ENCODE results near the gene DOCK4.
"Not testable (repeated sequence)": the region's sequence is repeated elsewhere in the genome, so short reads cannot be mapped to it uniquely, and the experiment has no call there.

DOCK4 gene

GRCh38 chr7:112132051-112132694, 74.0 kb downstream of the DOCK4 start:
- DNase-seq: peak; percentile 6

DNA sequence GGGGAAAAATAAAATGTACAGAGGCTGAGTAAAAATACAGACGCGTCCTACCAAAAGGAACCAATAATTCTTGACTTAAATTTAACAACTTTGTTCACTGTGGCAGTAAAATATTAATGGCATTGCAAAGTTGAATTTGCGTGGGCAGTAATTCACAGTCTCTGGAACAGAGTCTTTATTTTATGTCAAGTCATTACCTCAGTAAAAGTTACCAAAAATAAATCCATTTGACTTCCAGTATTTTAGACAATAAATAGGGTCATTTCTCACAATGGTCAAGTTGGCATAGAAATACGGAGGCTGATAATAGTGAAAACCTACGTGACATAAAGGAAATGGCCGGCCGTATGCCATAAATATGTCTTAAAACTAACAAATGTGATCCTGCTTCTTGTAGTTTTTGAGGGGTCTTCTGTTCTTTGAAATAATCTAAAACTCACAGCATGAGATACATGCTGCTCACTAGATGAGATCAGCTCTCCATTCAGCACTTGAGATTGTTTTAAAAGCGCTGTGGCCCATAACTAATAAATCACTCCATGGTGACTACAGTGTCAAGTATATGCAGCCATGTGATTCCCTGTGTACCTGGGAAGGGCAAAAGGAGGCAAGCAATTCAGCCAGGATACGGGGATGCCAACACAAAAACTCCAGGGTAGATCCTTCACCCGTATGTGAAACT, 75.3 kb downstream of the DOCK4 start:
- no peak for DNase-seq

- DNase-seq: peak; percentile 28
These were observed 76.4 kb downstream of the DOCK4 start for GRCh38 chr7:112129655-112130323.

GRCh38 chr7:112128461-112129425, 77.5 kb downstream of the DOCK4 start:
- DNase-seq: not testable (repeated sequence)

- not testable (repeated sequence) for DNase-seq
These were observed 78.2 kb downstream of the DOCK4 start for GRCh38 chr7:112128041-112128440.

DNA sequence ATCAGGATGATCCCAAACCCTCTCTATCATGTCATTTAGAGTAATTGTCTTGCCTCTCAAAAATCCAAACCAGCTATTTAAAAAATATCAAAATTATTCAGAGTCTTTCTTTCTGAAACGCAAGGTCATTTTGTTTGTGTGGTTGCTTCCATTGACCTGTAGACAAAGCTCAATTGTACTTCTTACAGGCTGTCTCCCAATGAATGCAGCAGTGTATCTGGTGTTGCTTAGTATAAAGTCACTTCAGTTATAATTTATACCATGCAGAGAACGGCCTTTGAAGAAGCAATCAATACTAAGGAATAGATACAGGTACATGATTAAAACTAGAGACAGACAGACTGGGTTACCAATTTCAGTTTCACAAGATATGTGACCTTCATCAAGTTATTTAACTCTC, 80.9 kb downstream of the DOCK4 start:
- no peak for DNase-seq

DNA sequence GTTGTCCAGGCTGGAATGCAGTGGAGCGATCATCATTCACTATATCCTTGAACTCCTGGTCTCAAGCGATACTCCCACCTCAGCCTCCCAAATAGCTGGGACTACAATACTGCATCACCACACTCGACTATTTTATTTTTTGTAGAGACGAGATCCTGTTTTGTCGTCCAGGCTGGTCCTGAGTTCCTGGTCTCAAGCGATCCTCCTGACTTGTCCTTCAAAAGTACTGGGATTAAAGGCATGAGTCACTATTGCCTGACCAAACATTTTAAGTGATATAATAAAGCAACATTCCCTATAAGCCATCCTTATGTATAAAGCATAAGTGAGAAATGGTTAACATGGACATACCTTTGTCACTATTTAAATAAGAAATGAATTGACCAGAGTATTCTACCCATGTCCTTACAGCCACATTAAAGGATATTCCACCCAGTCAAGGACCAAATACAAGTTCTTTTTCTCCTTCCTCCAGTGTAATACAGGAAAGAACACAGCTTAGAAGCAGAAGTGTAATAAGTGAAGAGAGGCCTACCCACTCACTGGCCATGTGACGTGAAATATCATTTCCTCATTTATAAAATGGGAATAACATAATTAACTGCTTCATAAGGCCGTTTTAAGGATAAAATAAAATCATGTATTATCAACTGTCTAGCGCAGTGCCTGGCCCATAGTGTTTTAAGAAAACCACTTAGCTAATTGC, 82.0 kb downstream of the DOCK4 start:
- no peak for DNase-seq

- DNase-seq: no peak
These were observed 83.4 kb downstream of the DOCK4 start for GRCh38 chr7:112122798-112123197.

- DNase-seq: no peak
These were observed 84.1 kb downstream of the DOCK4 start for GRCh38 chr7:112122144-112122543.

DNA sequence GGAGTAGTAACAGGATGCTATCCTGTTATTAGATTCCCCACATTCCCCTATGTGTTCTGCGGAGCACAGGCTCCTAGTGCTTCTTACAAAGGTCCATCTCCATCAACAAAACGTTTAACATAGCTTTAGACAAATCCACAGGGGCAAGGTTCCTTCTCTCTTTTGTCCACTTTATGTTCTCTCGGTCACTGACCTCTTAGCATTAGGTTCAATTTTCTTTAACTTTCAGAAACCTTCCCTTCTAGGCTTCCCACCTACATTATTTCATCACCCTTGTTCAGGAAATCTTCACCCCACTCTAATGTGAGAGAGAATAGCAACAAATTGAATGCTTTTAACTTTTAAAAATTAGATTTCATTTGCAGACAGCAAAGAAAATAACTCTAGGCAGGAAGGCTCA, 84.9 kb downstream of the DOCK4 start:
- DNase-seq: no peak

GRCh38 chr7:112120696-112121217, 85.4 kb downstream of the DOCK4 start:
- DNase-seq: no peak

- DNase-seq: no peak
These were observed 87.3 kb downstream of the DOCK4 start for GRCh38 chr7:112118581-112119566.

- no peak for DNase-seq
These were observed 89.3 kb downstream of the DOCK4 start for GRCh38 chr7:112116894-112117293.

DNA sequence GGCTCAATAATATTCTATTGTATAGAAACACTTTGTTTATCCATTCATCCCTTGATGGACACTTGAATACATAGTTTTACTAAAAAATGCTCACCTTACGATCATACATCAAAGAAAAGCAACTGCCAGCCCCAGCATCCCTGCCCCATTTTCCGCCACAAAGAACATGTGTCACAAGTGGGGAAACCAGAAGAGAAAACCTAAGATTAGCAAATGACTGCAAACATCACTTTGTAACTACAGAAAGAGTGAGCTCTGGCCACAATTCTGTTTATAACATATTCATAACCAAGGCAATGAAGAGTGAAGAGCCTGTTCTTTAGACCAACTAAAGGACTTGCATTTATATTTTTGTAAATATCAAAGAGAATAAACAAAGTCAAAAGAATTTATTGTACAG, 89.8 kb downstream of the DOCK4 start:
- DNase-seq: no peak

GRCh38 chr7:112115880-112116279, 90.3 kb downstream of the DOCK4 start:
- no peak for DNase-seq

DNA sequence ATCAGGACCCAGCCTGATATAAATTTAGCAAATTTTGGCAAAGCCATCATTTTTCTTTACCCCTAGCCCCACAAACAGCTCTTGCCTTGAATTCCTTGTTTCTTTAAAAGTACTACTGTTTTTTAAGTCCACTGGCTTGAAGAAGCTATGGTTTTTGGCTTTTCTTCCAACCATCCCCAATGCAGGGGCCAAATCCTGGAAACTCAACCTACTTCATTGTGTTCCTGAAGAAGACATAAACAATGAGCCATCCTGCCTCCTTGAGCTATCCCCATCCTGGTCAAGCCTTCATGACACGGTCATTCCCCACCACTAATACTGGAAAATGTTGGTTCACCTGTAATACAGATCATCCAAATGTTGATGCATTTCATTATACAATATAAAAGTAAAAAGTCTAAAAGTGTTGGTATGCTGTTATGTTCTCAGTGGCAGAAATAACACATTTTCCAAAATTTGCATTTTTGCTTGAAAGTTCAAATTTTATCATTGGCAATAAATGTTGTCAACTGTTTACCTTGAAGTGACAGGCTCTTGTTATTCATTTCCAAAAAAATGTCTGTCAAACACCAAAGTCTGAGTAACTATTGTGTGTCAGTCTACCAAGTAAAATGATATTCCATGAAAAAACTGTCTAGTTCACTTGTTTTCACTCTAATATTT, 92.2 kb downstream of the DOCK4 start:
- no peak for DNase-seq

DNA sequence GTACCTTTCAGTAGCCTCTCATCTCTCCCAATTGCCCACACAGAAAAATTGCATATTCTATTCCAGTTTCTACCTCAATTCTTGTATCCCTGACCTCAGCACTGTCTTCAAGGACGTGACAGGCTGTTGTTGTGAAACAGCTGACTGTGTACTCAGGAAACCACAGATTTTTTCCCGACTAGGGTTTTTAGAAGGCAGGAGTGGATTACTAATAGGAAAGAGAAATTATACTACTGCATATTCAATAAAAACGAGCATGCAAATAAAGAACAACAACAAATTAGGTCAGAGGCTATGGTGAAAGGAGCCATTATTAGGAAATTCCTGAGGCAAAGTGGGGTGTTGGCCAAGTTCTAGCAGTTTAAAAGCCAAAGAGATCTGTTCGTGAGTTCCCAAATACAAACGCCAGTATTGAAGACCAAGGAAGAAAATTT, 93.4 kb downstream of the DOCK4 start:
- DNase-seq: no peak

DNA sequence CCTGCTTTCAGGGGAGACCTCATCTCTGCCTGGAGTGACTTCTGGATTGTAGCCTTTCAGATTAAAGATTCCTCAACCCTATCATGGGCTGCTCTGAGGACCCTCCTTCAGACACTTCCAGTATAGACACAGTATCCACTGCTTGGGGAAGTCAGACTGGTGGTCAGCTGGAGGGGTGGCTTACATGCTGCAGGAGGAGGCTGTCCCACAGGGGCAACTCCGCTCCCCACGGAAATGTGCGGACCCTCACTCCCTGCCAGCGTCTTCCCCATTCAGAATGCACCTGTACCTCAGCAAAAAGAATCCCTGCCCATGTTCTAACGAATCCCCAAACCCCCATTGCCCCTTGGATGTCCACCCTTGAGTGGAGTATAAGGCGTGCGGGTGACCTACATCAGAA, 95.5 kb downstream of the DOCK4 start:
- no peak for DNase-seq

DNA sequence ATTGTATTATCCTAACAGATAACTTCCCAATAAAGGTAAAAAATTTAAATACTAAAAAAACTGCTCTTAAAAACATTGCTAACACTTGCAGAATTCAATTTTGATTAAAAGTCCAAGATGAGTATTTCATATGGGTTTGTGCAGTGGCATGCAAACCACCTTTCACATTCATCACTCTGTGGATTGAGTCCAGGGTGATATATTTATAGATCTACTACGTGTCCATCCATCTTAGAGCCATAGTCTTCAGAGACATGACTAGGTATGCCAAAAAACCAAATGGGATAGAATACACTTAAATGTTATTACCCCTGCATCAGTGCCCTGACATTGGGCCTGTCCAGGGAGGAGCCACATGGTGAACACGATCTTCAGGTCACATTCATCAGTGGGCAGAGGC, 96.0 kb downstream of the DOCK4 start:
- no peak for DNase-seq

GRCh38 chr7:112108981-112109380, 97.2 kb downstream of the DOCK4 start:
- no peak for DNase-seq

Data from NCI-H1092 treated with DMSO at 0.1 percent for 48 hours (cell line).